ENCODE results near the gene PRKCA. TPM values are rescaled to one million over a fixed set of nuclear protein-coding genes. Genes with fewer than 3 reads are reported as not detected.
"Not testable (repeated sequence)": the region's sequence is repeated elsewhere in the genome, so short reads cannot be mapped to it uniquely, and the experiment has no call there.

Gene PRKCA
- total and polyA plus RNA-seq, 4 donors = 3.0 to 14.1 (median 5.4) TPM

GRCh38 chr17:66619206-66619605 is 316.8 kb downstream of the PRKCA start:
- no peak for TF ChIP-seq YY1 (IDR thresholded peaks at IDR 0.05)
- TF ChIP-seq SP1 (IDR thresholded peaks at IDR 0.05) = no peak
- no peak for TF ChIP-seq JUND (IDR thresholded peaks at IDR 0.05)
- no peak for TF ChIP-seq TAF1 (conservative IDR thresholded peaks at IDR 0.05)
- no peaks in the 10 kb centered on the region for H3K4me1 ChIP-seq (ENCODE audit: control insufficient read depth in 4 of 4, insufficient read depth in 4 of 4, low read length in 3 of 4)
- H3K9ac ChIP-seq (ENCODE audit: low read depth in 1 of 2, low read length in 2 of 2) = no peak overlapping the region
- no peak overlapping the region for H3K4me3 ChIP-seq (ENCODE audit: low read depth in 1 of 3, low read length in 3 of 3)
- no peaks in the 10 kb centered on the region for H3K36me3 ChIP-seq (ENCODE audit: control insufficient read depth in 4 of 4, insufficient read depth in 3 of 4, low read depth in 1 of 4, low read length in 3 of 4)
- WGBS = 91% methylated on average over 6 of the region's 6 CpGs
- H3K27ac ChIP-seq (ENCODE audit: low read depth in 1 of 2, low read length in 2 of 2) = no peak overlapping the region
- no peaks in the 10 kb centered on the region for H3K9me3 ChIP-seq (ENCODE audit: control insufficient read depth in 4 of 4, low read length in 3 of 4)
- H3K27me3 ChIP-seq (ENCODE audit: control insufficient read depth in 4 of 4, insufficient read depth in 4 of 4, low read length in 3 of 4) = no peaks in the 10 kb centered on the region
- DNase-seq (ENCODE audit: low spot score) = no peak

- Histone ChIP-seq H3K27me3 (ENCODE audit: control insufficient read depth in 4 of 4, insufficient read depth in 4 of 4, low read length in 3 of 4) (no peaks in the 10 kb centered on the region), H3K36me3 (ENCODE audit: control insufficient read depth in 4 of 4, insufficient read depth in 3 of 4, low read depth in 1 of 4, low read length in 3 of 4) (no peaks in the 10 kb centered on the region), H3K27ac (ENCODE audit: low read depth in 1 of 2, low read length in 2 of 2) (no peak overlapping the region), H3K4me3 (ENCODE audit: low read depth in 1 of 3, low read length in 3 of 3) (no peak overlapping the region), H3K9me3 (ENCODE audit: control insufficient read depth in 4 of 4, low read length in 3 of 4) (no peaks in the 10 kb centered on the region), H3K9ac (ENCODE audit: low read depth in 1 of 2, low read length in 2 of 2) (no peak overlapping the region), H3K4me1 (ENCODE audit: control insufficient read depth in 4 of 4, insufficient read depth in 4 of 4, low read length in 3 of 4) (no peaks in the 10 kb centered on the region)
- WGBS = 85% methylated on average over 2 of the region's 2 CpGs
- no peak for TF ChIP-seq FOXA2 (IDR thresholded peaks at IDR 0.05)
- no peak for TF ChIP-seq SP1 (IDR thresholded peaks at IDR 0.05)
- no peak for TF ChIP-seq RXRA (IDR thresholded peaks at IDR 0.05)
- no peak for TF ChIP-seq EGR1 (IDR thresholded peaks at IDR 0.05; ENCODE audit: low read depth in 2 of 2)
- no peak for TF ChIP-seq HNF4A (conservative IDR thresholded peaks at IDR 0.05)
- TF ChIP-seq FOXA1 (IDR thresholded peaks at IDR 0.05) = no peak
- TF ChIP-seq REST (IDR thresholded peaks at IDR 0.05) = no peak
- no peak for DNase-seq (ENCODE audit: low spot score)
Observed at GRCh38 chr17:66620528-66620927, 318.1 kb downstream of the PRKCA start.

GRCh38 chr17:66624630-66625029 is 322.2 kb downstream of the PRKCA start:
- DNase-seq (ENCODE audit: low spot score); H3K4me3 ChIP-seq (ENCODE audit: low read depth in 1 of 3, low read length in 3 of 3); H3K9ac ChIP-seq (ENCODE audit: low read depth in 1 of 2, low read length in 2 of 2); H3K9me3 ChIP-seq (ENCODE audit: control insufficient read depth in 4 of 4, low read length in 3 of 4); H3K27ac ChIP-seq (ENCODE audit: low read depth in 1 of 2, low read length in 2 of 2); H3K27me3 ChIP-seq (ENCODE audit: control insufficient read depth in 4 of 4, insufficient read depth in 4 of 4, low read length in 3 of 4); H3K4me1 ChIP-seq (ENCODE audit: control insufficient read depth in 4 of 4, insufficient read depth in 4 of 4, low read length in 3 of 4); H3K36me3 ChIP-seq (ENCODE audit: control insufficient read depth in 4 of 4, insufficient read depth in 3 of 4, low read depth in 1 of 4, low read length in 3 of 4): not testable (repeated sequence)
- 89% methylated on average over 2 of the region's 2 CpGs for WGBS

GRCh38 chr17:66625311-66625767 is 322.9 kb downstream of the PRKCA start:
- Histone ChIP-seq H3K36me3 (ENCODE audit: control insufficient read depth in 4 of 4, insufficient read depth in 3 of 4, low read depth in 1 of 4, low read length in 3 of 4) (no peaks in the 10 kb centered on the region), H3K27ac (ENCODE audit: low read depth in 1 of 2, low read length in 2 of 2) (no peak overlapping the region), H3K9ac (ENCODE audit: low read depth in 1 of 2, low read length in 2 of 2) (no peak overlapping the region), H3K27me3 (ENCODE audit: control insufficient read depth in 4 of 4, insufficient read depth in 4 of 4, low read length in 3 of 4) (no peaks in the 10 kb centered on the region), H3K9me3 (ENCODE audit: control insufficient read depth in 4 of 4, low read length in 3 of 4) (no peaks in the 10 kb centered on the region), H3K4me3 (ENCODE audit: low read depth in 1 of 3, low read length in 3 of 3) (no peak overlapping the region), H3K4me1 (ENCODE audit: control insufficient read depth in 4 of 4, insufficient read depth in 4 of 4, low read length in 3 of 4) (no peaks in the 10 kb centered on the region)
- no peak for TF ChIP-seq NR2F2 (IDR thresholded peaks at IDR 0.05)
- TF ChIP-seq RAD21 (IDR thresholded peaks at IDR 0.05) = peak; percentile 90 to 92
- TF ChIP-seq CTCF (IDR thresholded peaks at IDR 0.05; ENCODE audit: low read depth, low read length, missing input control) = peak; percentile 57
- 53% methylated on average over 2 of the region's 2 CpGs for WGBS
- DNase-seq (ENCODE audit: low spot score) = no peak

All from liver (tissue), 9 donors.